H9 (cell line): ENCODE measurements around the gene PMAIP1. TPM values are rescaled to one million over a fixed set of nuclear protein-coding genes. Genes with fewer than 3 reads are reported as not detected.

Experiments
- DNase-seq: peaks from one replicate; pipeline ENCODE4 v3.0.0-alpha.2; 2017
- H2AFZ ChIP-seq: one replicate; pipeline ENCODE4 v1.6.1; 2013; ENCODE audit warnings: mild to moderate bottlenecking, low read length, control low read depth, moderate library complexity
- H2AK5ac ChIP-seq: 2 replicates; pipeline ENCODE4 v1.6.1; 2013; ENCODE audit warnings: low read length, control low read depth, mixed read lengths; ENCODE audit not compliant: insufficient read length
- H2BK120ac ChIP-seq: one replicate; pipeline ENCODE4 v1.6.1; 2013; ENCODE audit warnings: low read depth, mild to moderate bottlenecking, low read length, control low read depth, inconsistent platforms; ENCODE audit not compliant: poor library complexity, severe bottlenecking
- H2BK12ac ChIP-seq: 2 replicates; pipeline ENCODE4 v1.6.1; 2013; ENCODE audit warnings: low read length, control low read depth, mixed read lengths, low read depth; ENCODE audit not compliant: insufficient read length
- H2BK15ac ChIP-seq: 2 replicates; pipeline ENCODE4 v1.6.1; 2013; ENCODE audit warnings: low read depth, low read length, control low read depth
- H2BK20ac ChIP-seq: one replicate; pipeline ENCODE4 v1.6.1; 2013; ENCODE audit warnings: low read depth, mild to moderate bottlenecking, low read length, control low read depth, inconsistent platforms; ENCODE audit not compliant: poor library complexity, severe bottlenecking
- H2BK5ac ChIP-seq: 2 replicates; pipeline ENCODE4 v1.6.1; 2013; ENCODE audit warnings: low read length, control low read depth, mixed read lengths; ENCODE audit not compliant: insufficient read length
- H3K14ac ChIP-seq: 2 replicates; pipeline ENCODE4 v1.6.1; 2013; ENCODE audit warnings: low read length, control low read depth; ENCODE audit not compliant: insufficient read depth
- H3K18ac ChIP-seq: 2 replicates; pipeline ENCODE4 v1.6.1; 2013; ENCODE audit warnings: low read depth, mild to moderate bottlenecking, mixed read lengths, low read length, control low read depth; ENCODE audit not compliant: insufficient read length
- H3K23ac ChIP-seq: 2 replicates; pipeline ENCODE4 v1.6.1; 2013; ENCODE audit warnings: low read length, control low read depth, mixed read lengths, low read depth; ENCODE audit not compliant: insufficient read length
- H3K23me2 ChIP-seq: 2 replicates; pipeline ENCODE4 v1.6.1; 2013; ENCODE audit warnings: low read depth, mild to moderate bottlenecking, mixed read lengths, low read length, control low read depth; ENCODE audit not compliant: insufficient read length, poor library complexity, severe bottlenecking
- H3K27ac ChIP-seq: 2 replicates; pipeline ENCODE4 v1.5.1; 2013; ENCODE audit warnings: low read length, control low read depth, mixed read lengths, low read depth; ENCODE audit not compliant: insufficient read length
- H3K27me3 ChIP-seq: 2 replicates; pipeline ENCODE4 v1.6.1; 2013; ENCODE audit warnings: low read length, control low read depth, inconsistent platforms; ENCODE audit not compliant: insufficient read depth
- H3K4ac ChIP-seq: 2 replicates; pipeline ENCODE4 v1.6.1; 2013; ENCODE audit warnings: low read depth, mild to moderate bottlenecking, control low read depth, inconsistent platforms, low read length, moderate library complexity
- H3K4me1 ChIP-seq: 2 replicates; pipeline ENCODE4 v1.6.1; 2013; ENCODE audit warnings: low read length, control low read depth, inconsistent platforms; ENCODE audit not compliant: insufficient read depth
- H3K4me2 ChIP-seq: 2 replicates; pipeline ENCODE4 v1.6.1; 2013; ENCODE audit warnings: low read length, control low read depth, mixed read lengths; ENCODE audit not compliant: insufficient read length, insufficient read depth
- H3K56ac ChIP-seq: 2 replicates; pipeline ENCODE4 v1.6.1; 2013; ENCODE audit warnings: low read depth, mild to moderate bottlenecking, mixed read lengths, low read length, control low read depth; ENCODE audit not compliant: insufficient read length
- H3K79me1 ChIP-seq: 2 replicates; pipeline ENCODE4 v1.6.1; 2013; ENCODE audit warnings: low read depth, mild to moderate bottlenecking, moderate library complexity, low read length, control low read depth, inconsistent platforms; ENCODE audit not compliant: insufficient read depth, poor library complexity, severe bottlenecking
- H3K79me2 ChIP-seq: 2 replicates; pipeline ENCODE4 v1.6.1; 2013; ENCODE audit warnings: low read length, control low read depth, inconsistent platforms; ENCODE audit not compliant: insufficient read depth
- H3K9ac ChIP-seq: 2 replicates; pipeline ENCODE4 v1.6.1; 2013; ENCODE audit warnings: low read length, control low read depth, mixed read lengths; ENCODE audit not compliant: insufficient read length; ENCODE audit errors: extremely low read depth
- H3K9me3 ChIP-seq: one replicate; pipeline ENCODE4 v1.6.1; 2013; ENCODE audit warnings: low read depth, low read length, inconsistent platforms; ENCODE audit not compliant: control insufficient read depth
- H3T11ph ChIP-seq: one replicate; pipeline ENCODE4 v1.6.1; 2013; ENCODE audit warnings: mild to moderate bottlenecking, low read length, control low read depth, inconsistent platforms
- H4K20me1 ChIP-seq: one replicate; pipeline ENCODE4 v1.6.1; 2013; ENCODE audit not compliant: control insufficient read depth, insufficient read length, insufficient read depth
- H4K5ac ChIP-seq: 2 replicates; pipeline ENCODE4 v1.6.1; 2013; ENCODE audit warnings: low read depth, mild to moderate bottlenecking, mixed read lengths, low read length, control low read depth; ENCODE audit not compliant: insufficient read length
- H4K8ac ChIP-seq: replicated peaks from 2 replicates; pipeline ENCODE4 v1.6.1; 2013; ENCODE audit warnings: low read length, control low read depth, mixed read lengths, low read depth; ENCODE audit not compliant: insufficient read length
- H4K91ac ChIP-seq: 2 replicates; pipeline ENCODE4 v1.6.1; 2013; ENCODE audit warnings: low read depth, mild to moderate bottlenecking, moderate library complexity, mixed read lengths, low read length, control low read depth; ENCODE audit not compliant: insufficient read length
- H3K27ac Mint-ChIP-seq, 3 experiments: 2 replicates in 2 of 3; 3 replicates in 1 of 3; pipeline ENCODE4 v1.8.0; 2020 to 2021; ENCODE audit warnings: mixed read lengths in 3 of 3, mild to moderate bottlenecking in 1 of 3, moderate library complexity in 1 of 3
- H3K27me3 Mint-ChIP-seq: 2 replicates; pipeline ENCODE4 v1.8.0; 2021; ENCODE audit warnings: low read depth, mild to moderate bottlenecking, moderate library complexity, mixed read lengths
- H3K36me3 Mint-ChIP-seq, 3 experiments: 2 replicates in 2 of 3; 3 replicates in 1 of 3; pipeline ENCODE4 v1.8.0; 2020 to 2021; ENCODE audit warnings: low read depth in 3 of 3, mixed read lengths in 3 of 3; ENCODE audit not compliant: insufficient read depth in 1 of 3
- H3K4me1 Mint-ChIP-seq, 2 experiments: 2 replicates each; pipeline ENCODE4 v1.8.0; 2020; ENCODE audit warnings: mixed read lengths in 2 of 2
- H3K4me3 Mint-ChIP-seq, 2 experiments: 2 replicates in 1 of 2; 3 replicates in 1 of 2; pipeline ENCODE4 v1.8.0; 2020 to 2021; ENCODE audit warnings: mild to moderate bottlenecking in 2 of 2, mixed read lengths in 2 of 2, moderate library complexity in 1 of 2
- H3K9me3 Mint-ChIP-seq, 2 experiments: 2 replicates in 1 of 2; 3 replicates in 1 of 2; pipeline ENCODE4 v1.8.0; 2020; ENCODE audit warnings: mild to moderate bottlenecking in 2 of 2, mixed read lengths in 2 of 2, moderate library complexity in 1 of 2
- WGBS: extraction: QIAGEN DNeasy Blood & Tissue Kit; methylation state at CpG from one replicate; pipeline ENCODE4 v1.1.7; 2013; ENCODE audit warnings: missing lambda C conversion rate, low lambda C conversion rate, mixed read lengths; ENCODE audit not compliant: insufficient read length; ENCODE audit errors: extremely low coverage; 5-methylcytosine and 5-hydroxymethylcytosine counted together
- total RNA-seq: library from RNA; stranded (reverse); gene quantifications from 2 replicates; pipeline ENCODE4 v1.2.1, GENCODE V29; 2021
- TF ChIP-seq, protein P1 (sequence below): fragments of 200-600 bp; sonication (generic); conservative IDR thresholded peaks from 3 replicates; pipeline ENCODE4 v1.8.0; 2021; ENCODE audit warnings: antibody characterized with exemption, mild to moderate bottlenecking

The PMAIP1 gene
- total RNA-seq, 1 experiment from 2014 or later: 152 TPM

- Histone ChIP-seq H3K56ac (no peak overlapping the region), H3K4me2 (no peak overlapping the region), H4K20me1 (no peaks in the 10 kb centered on the region), H2BK20ac (no peak overlapping the region), H3K27ac (no peak overlapping the region), H3K9ac (no peak overlapping the region), H4K91ac (no peak overlapping the region), H4K5ac (no peak overlapping the region), H2BK15ac (no peak overlapping the region), H3K27me3 (no peaks in the 10 kb centered on the region), H3K4ac (no peak overlapping the region), H3K23me2 (no peaks in the 10 kb centered on the region), H3K14ac (no peak overlapping the region), H3K79me2 (no peaks in the 10 kb centered on the region), H3T11ph (no peak overlapping the region), H3K23ac (no peak overlapping the region), H3K79me1 (no peaks in the 10 kb centered on the region), H2BK120ac (no peak overlapping the region), H2BK12ac (no peak overlapping the region), H4K8ac (no peak overlapping the region), H3K4me1 (no peaks in the 10 kb centered on the region), H2BK5ac (no peak overlapping the region), H2AFZ (no peak overlapping the region), H3K9me3 (no peaks in the 10 kb centered on the region), H2AK5ac (no peak overlapping the region), H3K18ac (no peak overlapping the region)
- TF ChIP-seq, protein P1, sequence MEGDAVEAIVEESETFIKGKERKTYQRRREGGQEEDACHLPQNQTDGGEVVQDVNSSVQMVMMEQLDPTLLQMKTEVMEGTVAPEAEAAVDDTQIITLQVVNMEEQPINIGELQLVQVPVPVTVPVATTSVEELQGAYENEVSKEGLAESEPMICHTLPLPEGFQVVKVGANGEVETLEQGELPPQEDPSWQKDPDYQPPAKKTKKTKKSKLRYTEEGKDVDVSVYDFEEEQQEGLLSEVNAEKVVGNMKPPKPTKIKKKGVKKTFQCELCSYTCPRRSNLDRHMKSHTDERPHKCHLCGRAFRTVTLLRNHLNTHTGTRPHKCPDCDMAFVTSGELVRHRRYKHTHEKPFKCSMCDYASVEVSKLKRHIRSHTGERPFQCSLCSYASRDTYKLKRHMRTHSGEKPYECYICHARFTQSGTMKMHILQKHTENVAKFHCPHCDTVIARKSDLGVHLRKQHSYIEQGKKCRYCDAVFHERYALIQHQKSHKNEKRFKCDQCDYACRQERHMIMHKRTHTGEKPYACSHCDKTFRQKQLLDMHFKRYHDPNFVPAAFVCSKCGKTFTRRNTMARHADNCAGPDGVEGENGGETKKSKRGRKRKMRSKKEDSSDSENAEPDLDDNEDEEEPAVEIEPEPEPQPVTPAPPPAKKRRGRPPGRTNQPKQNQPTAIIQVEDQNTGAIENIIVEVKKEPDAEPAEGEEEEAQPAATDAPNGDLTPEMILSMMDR: no peak
- no CpG with 5 or more reads among the region's 6 CpGs for WGBS
- H3K4me3 Mint-ChIP-seq: no peak overlapping the region
- no peaks in the 10 kb centered on the region for H3K36me3 Mint-ChIP-seq
- H3K27me3 Mint-ChIP-seq: no peaks in the 10 kb centered on the region
- no peaks in the 10 kb centered on the region for H3K4me1 Mint-ChIP-seq
- H3K9me3 Mint-ChIP-seq: no peaks in the 10 kb centered on the region
- no peak for DNase-seq
- no peak overlapping the region for H3K27ac Mint-ChIP-seq
These were observed 50.6 kb downstream of the PMAIP1 start for GRCh38 chr18:59950215-59950944.
